ENCODE data around the gene APOBR. TPM values are rescaled to one million over a fixed set of nuclear protein-coding genes. Genes with fewer than 3 reads are reported as not detected.
A peak's percentile ranks its signal among the peaks of the same experiment; 100 is the strongest.

APOBR gene
- total and polyA plus RNA-seq, 9 of the 15 experiments (the other 6 are each of a cell fraction or from before 2014, with no cell fraction given), result 0.08 to 6.1 (median 2.8) TPM; not detected in 1

GRCh38 chr16:28514246-28514645 is 19.8 kb downstream of the APOBR start (continued):
- TF ChIP-seq ZNF121 (CRISPR knock-in tag; conservative IDR thresholded peaks at IDR 0.05), result no peak

- no peaks in the 10 kb centered on the region for H3K36me3 ChIP-seq (ENCODE audit: control insufficient read depth, insufficient read depth, low read length)
- H3K4me1 ChIP-seq (replicated peaks in 1 of 2; ENCODE audit: control insufficient read depth in 2 of 2, insufficient read depth in 2 of 2, low read length in 2 of 2), result peaks cover 0 to 6% of the 10 kb centered on the region in 2 experiments; a peak in 3 of 5 replicates
- DNase-seq (ENCODE audit: extremely low read depth in 1 of 4, low spot score in 3 of 4), result no peak
- H3K9me1 ChIP-seq (ENCODE audit: control insufficient read depth, insufficient read depth, low read length), result no peaks in the 10 kb centered on the region
- H3K4me2 ChIP-seq (ENCODE audit: insufficient read depth, low read length), result no peak overlapping the region
- TF ChIP-seq NR2C1 (IDR thresholded peaks at IDR 0.05), result peak; percentile 48; the same call in 1 of the 2 replicates
- peak; percentile 64 for TF ChIP-seq NR2C1 (tag; IDR thresholded peaks at IDR 0.05)
- TF ChIP-seq MCM2 (IDR thresholded peaks at IDR 0.05; ENCODE audit: low read depth), result no peak
- no TSS peak for BruUV-seq (replicated peaks)
- POLR2A ChIA-PET, result interaction anchor here (0.7 kb wide), 1 partner anchor 9 kb away, joined by 3 read pairs; no protein-coding TSS in a partner anchor
- no peaks in the 10 kb centered on the region; a peak in 1 of 5 replicates for H3K27me3 ChIP-seq (ENCODE audit: control insufficient read depth in 2 of 2, insufficient read depth in 2 of 2, low read length in 2 of 2)
- no peak overlapping the region for H2AFZ ChIP-seq (ENCODE audit: low read depth, low read length)
- no peak for FAIRE-seq
- no peak for ATAC-seq
- CTCF ChIA-PET (ENCODE audit: low intra/inter-chr PET ratio), result no interaction called here
- H3K9me3 ChIP-seq (replicated peaks; ENCODE audit: control insufficient read depth, insufficient read depth, low read depth, low read length), result no peaks in the 10 kb centered on the region
- 47% methylated on average over 7 of the region's 7 CpGs for WGBS (ENCODE audit: insufficient coverage, low coverage, missing lambda C conversion rate)
- H3K79me2 ChIP-seq (ENCODE audit: control insufficient read depth, insufficient read depth, low read length), result no peaks in the 10 kb centered on the region
- in situ Hi-C loops (cut with MboI), result no loop called here
- intact Hi-C loops (cut with micrococcal nuclease), result loop anchor here (10.0 kb wide), 1 partner anchor 246 kb away; no protein-coding TSS in a partner anchor
- H4K20me1 ChIP-seq (replicated peaks; ENCODE audit: control insufficient read depth, insufficient read depth, low read length), result no peaks in the 10 kb centered on the region
- H3K9ac ChIP-seq (ENCODE audit: insufficient read depth in 1 of 2, low read depth in 2 of 2, low read length in 2 of 2), result no peak overlapping the region; a peak in 1 of 4 replicates
- H3K4me3 ChIP-seq, result no peak overlapping the region
- no peak overlapping the region for H3K27ac ChIP-seq (ENCODE audit: extremely low read depth, low read depth, low read length)
Measured at GRCh38 chr16:28520672-28521071, 26.2 kb downstream of the APOBR start.

- no peaks in the 10 kb centered on the region for H4K20me1 ChIP-seq (replicated peaks; ENCODE audit: control insufficient read depth, insufficient read depth, low read length)
- ATAC-seq (no peak), DNase-seq (ENCODE audit: extremely low read depth in 1 of 4, low spot score in 3 of 4) (no peak), FAIRE-seq (no peak)
- WGBS (ENCODE audit: insufficient coverage, low coverage, missing lambda C conversion rate), result 57% methylated on average over 6 of the region's 6 CpGs
- TF ChIP-seq SFPQ (IDR thresholded peaks at IDR 0.05; ENCODE audit: low read depth, low read length) (no peak), ZNF583 (CRISPR knock-in tag; IDR thresholded peaks at IDR 0.05) (no peak), ZNF184 (CRISPR knock-in tag; IDR thresholded peaks at IDR 0.05) (no peak), MAFK (IDR thresholded peaks at IDR 0.05; ENCODE audit: low read length) (no peak), TBL1XR1 (IDR thresholded peaks at IDR 0.05; ENCODE audit: low read length in 2 of 2) (no peak), SRSF1 (IDR thresholded peaks at IDR 0.05; ENCODE audit: low read depth, low read length) (no peak)
- BruUV-seq (replicated peaks), result no TSS peak
- in situ Hi-C loops (cut with MboI), result no loop called here
- no peak overlapping the region for H2AFZ ChIP-seq (ENCODE audit: low read depth, low read length)
- H3K4me1 ChIP-seq (replicated peaks in 1 of 2; ENCODE audit: control insufficient read depth in 2 of 2, insufficient read depth in 2 of 2, low read length in 2 of 2), result peaks cover 0 to 9% of the 10 kb centered on the region in 2 experiments; a peak in 3 of 5 replicates
- CTCF ChIA-PET (ENCODE audit: low intra/inter-chr PET ratio), result no interaction called here
- POLR2A ChIA-PET, result no interaction called here
- H3K36me3 ChIP-seq (ENCODE audit: control insufficient read depth, insufficient read depth, low read length), result no peaks in the 10 kb centered on the region
- H3K4me2 ChIP-seq (ENCODE audit: insufficient read depth, low read length), result no peak overlapping the region
- H3K9me1 ChIP-seq (ENCODE audit: control insufficient read depth, insufficient read depth, low read length), result no peaks in the 10 kb centered on the region
- no peak overlapping the region for H3K4me3 ChIP-seq
- H3K9ac ChIP-seq (ENCODE audit: insufficient read depth in 1 of 2, low read depth in 2 of 2, low read length in 2 of 2), result no peak overlapping the region; a peak in 1 of 4 replicates
- H3K27ac ChIP-seq (ENCODE audit: extremely low read depth, low read depth, low read length), result no peak overlapping the region
- H3K27me3 ChIP-seq (ENCODE audit: control insufficient read depth in 2 of 2, insufficient read depth in 2 of 2, low read length in 2 of 2), result no peaks in the 10 kb centered on the region; a peak in 1 of 5 replicates
- H3K9me3 ChIP-seq (replicated peaks; ENCODE audit: control insufficient read depth, insufficient read depth, low read depth, low read length), result no peaks in the 10 kb centered on the region
- no peaks in the 10 kb centered on the region for H3K79me2 ChIP-seq (ENCODE audit: control insufficient read depth, insufficient read depth, low read length)
- intact Hi-C loops (cut with micrococcal nuclease), result loop anchor here (10.0 kb wide), 1 partner anchor 247 kb away; no protein-coding TSS in a partner anchor
Measured at GRCh38 chr16:28521436-28521835, 27.0 kb downstream of the APOBR start.
